Keratinocyte (primary cell): ENCODE results near the gene MRPS22.

Source experiments
- CTCF ChIP-seq, 3 experiments: IDR thresholded peaks in 1 of 3; conservative IDR thresholded peaks in 1 of 3; optimal IDR thresholded peaks in 1 of 3; 2 replicates in 2 of 3; 3 replicates in 1 of 3; pipeline versions ENCODE3 to v1.5.1; 2011; ENCODE audit warnings: low read length in 3 of 3, mild to moderate bottlenecking in 3 of 3, moderate library complexity in 2 of 3, control low read depth in 1 of 3, inconsistent platforms in 1 of 3; ENCODE audit not compliant: insufficient read depth in 2 of 3; ENCODE audit errors: extremely low read depth in 1 of 3
- EZH2 ChIP-seq: IDR thresholded peaks from one replicate; pipeline ENCODE4 v1.6.1; 2012; ENCODE audit warnings: inconsistent platforms, mild to moderate bottlenecking, low read length, moderate library complexity

GRCh38 chr3:139301654-139302053, 42.2 kb upstream of the MRPS22 start:
- TF ChIP-seq CTCF (optimal IDR thresholded peaks at IDR 0.05 in 1 of 3, IDR thresholded peaks at IDR 0.05 in 1 of 3, conservative IDR thresholded peaks at IDR 0.05 in 1 of 3; ENCODE audit: extremely low read depth in 1 of 3, insufficient read depth in 2 of 3, low read length in 3 of 3), result no peak
- TF ChIP-seq EZH2, result no peak
